Hepatic stellate cell (primary cell): ENCODE results near the gene CDK5RAP1.
"Not testable (repeated sequence)": the region's sequence is repeated elsewhere in the genome, so short reads cannot be mapped to it uniquely, and the experiment has no call there.

Source experiments
- DNase-seq: peaks from one replicate; pipeline ENCODE4 v3.0.0; 2011; ENCODE audit warnings: low spot score

Gene CDK5RAP1, protein sequence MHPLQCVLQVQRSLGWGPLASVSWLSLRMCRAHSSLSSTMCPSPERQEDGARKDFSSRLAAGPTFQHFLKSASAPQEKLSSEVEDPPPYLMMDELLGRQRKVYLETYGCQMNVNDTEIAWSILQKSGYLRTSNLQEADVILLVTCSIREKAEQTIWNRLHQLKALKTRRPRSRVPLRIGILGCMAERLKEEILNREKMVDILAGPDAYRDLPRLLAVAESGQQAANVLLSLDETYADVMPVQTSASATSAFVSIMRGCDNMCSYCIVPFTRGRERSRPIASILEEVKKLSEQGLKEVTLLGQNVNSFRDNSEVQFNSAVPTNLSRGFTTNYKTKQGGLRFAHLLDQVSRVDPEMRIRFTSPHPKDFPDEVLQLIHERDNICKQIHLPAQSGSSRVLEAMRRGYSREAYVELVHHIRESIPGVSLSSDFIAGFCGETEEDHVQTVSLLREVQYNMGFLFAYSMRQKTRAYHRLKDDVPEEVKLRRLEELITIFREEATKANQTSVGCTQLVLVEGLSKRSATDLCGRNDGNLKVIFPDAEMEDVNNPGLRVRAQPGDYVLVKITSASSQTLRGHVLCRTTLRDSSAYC

GRCh38 chr20:33401184-33401920 lies at the start of gene CDK5RAP1:
TSS of gene CDK5RAP1 (minus strand) at chr20:33401519. CDS start at chr20:33397064, 4,455 bp downstream.
- peak; percentile 83 for DNase-seq

DNA sequence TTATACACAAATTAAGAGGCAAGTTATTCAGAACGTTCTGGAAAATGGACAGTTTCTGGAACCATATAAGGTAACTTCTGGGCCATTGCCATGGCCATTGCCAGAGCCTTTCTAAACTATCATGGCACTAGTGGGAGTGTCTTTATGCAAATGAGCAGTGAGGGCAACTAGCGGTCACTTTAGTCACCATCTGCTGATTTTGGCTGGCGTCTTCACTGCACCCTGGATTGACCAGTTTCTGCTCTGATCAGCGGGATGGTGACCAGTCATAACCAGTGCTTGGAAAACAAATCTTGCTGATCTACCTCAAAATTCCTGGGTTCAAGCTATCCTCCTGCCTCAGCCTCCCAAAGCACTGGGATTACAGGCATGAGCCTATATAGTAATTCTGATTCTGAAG lies 49.5 kb upstream of the CDK5RAP1 start:
- DNase-seq, result no peak

DNA sequence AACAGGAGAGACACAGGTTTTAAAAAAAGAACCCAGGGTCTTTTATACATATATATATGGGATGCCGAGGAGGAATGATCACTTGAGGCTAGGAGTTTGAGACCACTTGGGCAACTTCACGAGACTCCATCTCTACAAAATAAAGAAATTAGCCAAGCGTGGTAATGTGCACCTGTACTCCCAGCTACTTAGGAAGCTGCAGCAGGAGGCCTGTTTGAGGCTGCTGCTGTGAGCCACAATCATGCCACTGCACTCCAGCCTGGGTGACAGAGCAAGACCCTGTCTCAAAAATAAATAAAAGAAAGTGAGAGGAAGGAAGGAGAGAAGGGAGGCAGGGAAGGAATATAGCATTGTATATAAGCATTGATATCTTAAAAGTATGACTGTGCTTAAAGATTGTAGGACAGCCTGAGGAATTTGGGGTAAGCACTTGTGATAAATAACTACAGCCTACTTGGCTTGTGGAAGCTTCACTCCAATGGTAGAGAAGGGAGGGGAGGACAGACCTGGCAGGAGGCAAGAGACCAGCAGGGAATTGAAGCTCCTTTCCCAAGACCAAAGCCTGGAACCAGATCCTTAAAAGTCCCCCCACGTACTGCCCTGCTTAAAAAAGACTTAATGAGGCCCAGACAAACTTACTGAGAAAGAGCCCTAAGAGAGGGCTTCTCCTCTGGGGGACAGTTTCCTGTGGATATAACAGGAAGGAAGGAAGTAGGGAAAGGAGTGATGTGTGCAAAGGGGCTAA lies 44.7 kb upstream of the CDK5RAP1 start:
- no peak for DNase-seq

- DNase-seq, result no peak
Observed at GRCh38 chr20:33444797-33445560, 43.7 kb upstream of the CDK5RAP1 start.

DNA sequence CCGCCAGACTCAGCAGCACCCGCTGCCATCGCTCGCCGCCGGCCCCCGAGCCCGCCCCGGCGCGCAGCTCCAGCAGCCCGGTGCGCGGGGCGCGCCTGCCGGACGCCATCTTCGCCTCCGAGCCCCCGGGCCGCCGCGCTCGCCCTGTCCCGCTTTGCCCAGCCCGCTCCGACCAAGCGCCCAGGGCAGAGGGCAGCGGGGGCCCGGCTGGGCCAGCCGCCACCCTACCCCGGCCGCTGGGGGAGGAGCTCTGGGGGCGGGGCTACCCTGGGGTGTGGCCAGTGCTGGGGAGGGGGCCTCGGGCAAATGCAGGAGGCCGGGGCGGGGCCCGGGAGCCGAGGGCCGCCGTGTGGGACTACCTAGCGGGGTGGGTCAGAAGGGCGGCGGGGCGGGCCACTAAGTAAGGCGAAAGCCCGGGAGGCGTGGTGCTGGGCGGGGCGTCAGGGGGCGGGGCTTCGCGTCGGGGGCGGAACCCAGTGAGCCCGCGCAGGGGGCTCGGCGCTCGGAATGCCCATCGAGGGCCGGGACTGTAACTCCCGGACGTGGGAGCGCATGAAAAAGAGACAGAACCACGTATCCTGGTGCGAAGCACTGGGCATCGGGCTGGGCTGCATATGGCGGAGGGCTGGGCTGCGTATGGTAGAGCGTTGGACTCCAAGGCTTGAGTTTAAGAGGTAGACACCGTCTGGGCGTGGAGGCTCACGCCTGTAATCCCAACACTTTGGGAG lies 42.4 kb upstream of the CDK5RAP1 start, which contains the start of gene SNTA1:
Gene SNTA1 (minus strand): TSS at position 252 of the 728 bp plus-strand sequence. CDS start 143 bp downstream, at position 109.
- peak; percentile 83 for DNase-seq

DNA sequence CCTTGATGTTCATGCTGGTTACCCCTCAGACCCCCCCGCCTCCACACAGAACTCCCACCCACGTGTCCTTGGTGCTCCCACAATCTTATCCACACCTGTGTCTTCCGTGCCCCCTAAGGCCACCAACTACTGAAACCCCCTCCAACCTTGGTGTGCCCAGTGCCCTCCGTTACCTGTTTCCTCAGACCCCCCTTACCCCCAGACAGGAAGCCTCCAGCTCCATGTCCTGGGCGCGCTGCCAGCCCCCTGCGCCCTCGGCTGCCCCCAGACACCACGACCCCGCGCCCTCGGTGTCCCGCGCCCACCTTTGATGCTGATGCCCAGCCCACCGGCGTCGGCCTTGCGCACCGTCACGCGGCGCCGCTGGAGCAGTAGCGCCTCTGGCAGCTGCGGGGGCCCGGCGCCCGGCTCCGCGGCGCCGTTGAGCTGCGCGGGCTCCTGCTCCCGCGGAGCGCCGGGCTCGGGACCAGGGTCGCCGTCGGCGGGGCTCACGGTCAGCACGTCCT lies 41.7 kb upstream of the CDK5RAP1 start:
- DNase-seq, result peak; percentile 40

DNA sequence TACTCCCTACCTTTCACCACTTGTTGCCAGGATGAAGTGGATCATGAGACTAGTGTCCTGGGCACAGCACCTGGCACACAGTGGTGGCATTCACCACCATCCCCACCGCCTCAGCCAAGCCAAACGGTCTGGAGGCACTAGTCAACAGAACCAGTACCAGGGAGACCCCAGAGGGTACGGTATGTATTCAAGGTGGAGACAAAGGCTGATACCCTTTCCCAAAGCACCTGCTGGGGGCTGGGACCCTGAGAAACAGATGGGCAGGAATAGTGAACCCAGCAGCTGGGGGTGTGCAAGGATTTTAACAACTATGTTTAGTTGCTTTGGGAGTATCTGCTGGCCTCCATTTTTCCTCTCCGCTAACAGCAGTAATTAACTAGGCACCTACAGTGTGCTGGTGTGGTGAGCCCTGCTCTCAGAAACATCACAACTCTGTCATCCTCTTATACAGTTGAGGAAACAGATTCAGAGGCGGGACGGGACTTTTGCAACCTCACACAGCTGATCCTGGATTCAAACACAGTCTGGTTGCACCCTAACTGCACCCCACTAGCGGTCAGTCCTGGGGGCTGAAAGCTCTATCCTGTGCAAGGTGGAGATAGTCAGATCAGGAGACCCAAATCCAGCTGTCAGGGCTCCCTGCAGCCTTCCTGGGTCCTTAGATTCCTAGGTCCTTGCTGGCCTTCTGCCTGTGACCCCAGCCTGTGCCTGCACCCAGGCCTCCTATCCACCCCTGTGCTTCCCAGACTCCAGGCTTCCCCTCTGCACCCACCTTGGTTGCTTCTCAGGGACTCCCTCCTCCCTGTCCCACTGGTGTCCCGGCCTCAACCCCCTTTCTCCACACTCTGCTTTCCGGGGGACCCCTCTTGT lies 41.1 kb upstream of the CDK5RAP1 start:
- no peak for DNase-seq

DNA sequence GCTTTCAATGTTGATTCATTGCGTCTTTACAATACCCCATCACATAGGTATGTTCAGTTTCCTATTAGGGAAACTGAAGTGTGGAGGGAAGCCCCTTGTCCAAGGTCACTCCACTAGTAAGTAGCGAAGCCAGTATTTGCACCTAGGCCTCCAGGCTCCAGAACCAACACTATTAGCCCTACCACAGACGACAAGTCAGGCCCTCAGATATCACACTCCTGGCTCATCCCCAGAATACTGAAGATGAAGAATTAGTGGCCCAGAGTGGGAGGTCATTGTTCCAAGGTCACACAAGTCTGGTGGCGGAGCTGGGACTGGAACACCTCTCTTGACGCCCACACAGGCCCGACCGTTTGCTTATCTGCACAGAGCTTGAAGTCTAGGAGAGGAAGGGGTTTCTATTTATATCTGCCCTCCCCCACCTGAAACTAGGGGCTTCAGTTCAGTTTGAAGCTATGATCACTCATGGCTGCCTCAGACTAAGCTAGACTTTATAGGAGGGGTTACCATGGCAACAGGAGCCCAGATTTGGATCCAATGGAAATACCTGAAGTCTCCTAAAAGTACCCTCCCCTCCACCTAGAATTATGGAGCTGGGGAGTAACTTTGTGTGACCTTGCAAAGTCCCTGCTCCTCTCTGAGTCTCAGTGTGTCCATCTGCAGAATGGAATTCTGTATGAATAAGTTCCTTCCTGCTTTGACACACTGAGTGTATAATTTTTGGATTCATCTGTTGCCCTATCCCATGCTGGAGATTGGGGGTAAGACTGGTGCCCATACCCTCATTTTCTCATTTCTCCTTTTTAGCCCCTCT lies 40.0 kb upstream of the CDK5RAP1 start:
- no peak for DNase-seq

DNA sequence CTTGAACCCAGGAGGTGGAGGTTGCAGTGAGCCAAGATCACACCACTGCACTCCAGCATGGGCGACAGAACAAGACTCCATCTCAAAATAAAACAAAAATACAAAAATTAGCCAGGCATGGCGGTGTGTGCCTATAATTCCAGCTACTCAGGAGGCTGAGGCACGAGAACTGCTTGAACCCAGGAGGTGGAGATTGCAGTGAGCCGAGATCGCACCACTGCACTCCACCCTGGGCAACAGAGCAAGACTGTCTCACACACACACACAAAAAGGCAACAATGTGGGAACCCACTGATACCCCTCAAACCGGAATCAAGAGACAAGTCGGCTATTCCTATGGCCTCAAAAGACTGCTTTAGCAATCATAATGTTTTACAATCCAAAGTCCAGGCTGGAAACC lies 39.2 kb upstream of the CDK5RAP1 start:
- not testable (repeated sequence) for DNase-seq

GRCh38 chr20:33438481-33438880 lies 37.2 kb upstream of the CDK5RAP1 start:
- no peak for DNase-seq

DNA sequence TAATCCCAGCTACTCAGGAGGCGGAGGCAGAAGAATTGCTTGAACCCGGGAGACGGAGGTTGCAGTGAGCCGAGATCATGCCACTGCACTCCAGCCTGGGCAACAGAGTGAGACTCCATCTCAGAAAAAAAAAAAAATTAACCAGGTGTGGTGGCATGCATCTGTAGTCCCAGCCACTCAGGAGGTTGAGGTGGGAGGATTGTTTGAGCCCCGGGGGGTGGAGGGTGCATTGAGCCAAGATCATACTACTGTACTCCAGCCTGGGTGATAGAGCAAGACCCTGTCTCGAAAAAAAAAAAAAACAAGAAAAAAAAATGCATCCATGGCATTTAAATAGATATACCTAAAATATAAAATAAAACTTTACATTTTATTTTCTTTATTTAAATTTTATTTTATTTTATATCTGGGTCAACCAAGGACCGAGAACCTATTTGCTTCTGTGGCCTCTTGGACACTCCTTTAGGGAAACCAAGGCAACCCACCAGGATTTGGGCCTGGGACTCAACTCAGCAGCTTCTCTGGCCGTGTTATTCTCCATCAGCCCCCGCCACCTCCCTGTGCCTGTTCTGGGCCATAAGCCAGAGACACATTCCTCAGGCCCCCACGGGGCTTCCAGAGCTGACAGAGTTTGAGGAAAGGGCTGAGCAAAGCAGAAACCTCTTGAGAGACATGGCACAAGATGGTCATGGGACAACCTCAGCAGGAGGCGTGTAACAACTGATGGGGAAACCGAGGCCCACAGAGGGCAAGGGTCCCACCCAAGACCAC lies 36.0 kb upstream of the CDK5RAP1 start:
- DNase-seq, result peak; percentile 75

GRCh38 chr20:33434434-33434833 lies 33.1 kb upstream of the CDK5RAP1 start:
- DNase-seq, result no peak

DNA sequence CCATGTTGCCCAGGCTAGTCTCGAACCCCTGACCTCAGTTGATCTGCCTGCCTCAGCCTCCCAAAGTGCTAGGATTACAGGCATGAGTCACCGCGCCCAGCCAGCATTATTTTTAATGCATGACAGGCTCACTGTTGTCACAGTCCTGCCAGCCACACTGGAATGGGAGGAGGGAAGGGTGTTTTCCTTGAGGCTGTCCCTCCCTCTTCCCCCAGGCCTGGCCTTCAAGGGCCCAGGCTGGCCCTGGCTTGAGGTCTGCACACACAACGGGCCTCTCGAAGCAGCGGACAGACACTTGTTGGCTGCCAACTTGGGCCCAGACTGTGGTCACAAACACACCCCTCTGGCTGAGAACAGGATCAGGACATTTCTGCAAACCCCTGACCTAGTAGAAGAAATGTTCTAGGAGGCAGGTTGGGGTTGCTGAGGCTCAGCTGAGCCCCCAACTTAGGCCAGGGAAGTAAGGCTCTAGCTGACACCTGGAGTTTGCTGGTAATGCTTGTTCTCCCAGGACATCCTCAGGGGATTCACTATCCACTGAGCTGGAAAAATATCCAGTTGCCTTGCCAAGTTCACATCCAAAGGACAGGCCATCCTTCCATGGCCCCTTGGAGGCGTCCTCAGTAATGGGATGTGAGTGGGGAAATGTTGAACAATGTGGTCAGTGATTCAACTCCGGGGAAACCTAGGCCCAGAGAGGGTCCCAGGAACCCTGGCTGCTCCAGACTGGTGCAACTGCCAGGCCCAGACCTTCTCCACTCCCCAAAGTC lies 32.3 kb upstream of the CDK5RAP1 start:
- peak; percentile 68 for DNase-seq

DNA sequence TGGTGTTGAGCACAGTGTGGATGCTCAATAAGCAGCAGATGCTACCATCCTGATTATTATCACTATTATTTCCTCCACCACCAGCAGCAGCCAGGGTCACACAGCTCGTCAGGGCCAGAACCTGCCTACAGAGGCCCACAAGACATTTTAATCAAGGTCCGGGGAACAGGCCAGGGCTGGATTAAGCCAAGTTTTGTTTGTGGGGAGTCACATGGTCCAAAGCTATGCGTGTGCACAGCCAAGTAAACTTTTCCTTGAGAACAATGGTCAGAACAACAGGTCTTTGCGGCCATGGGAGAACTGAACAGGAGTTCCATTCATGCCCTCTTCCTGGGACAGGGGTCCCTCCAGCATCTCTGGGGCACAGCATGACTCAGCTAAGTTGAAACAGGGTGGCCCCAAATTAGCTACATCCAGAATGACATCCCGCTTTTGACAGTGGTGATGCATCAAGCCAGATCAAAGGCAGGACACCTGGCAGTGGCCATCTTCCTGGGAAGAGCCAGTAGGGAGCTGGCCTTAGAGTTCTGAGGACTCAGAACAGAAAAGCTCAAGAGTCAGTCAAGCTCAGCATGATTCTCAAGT lies 30.6 kb upstream of the CDK5RAP1 start:
- DNase-seq, result no peak

- DNase-seq, result not testable (repeated sequence)
Observed at GRCh38 chr20:33423875-33424274, 22.6 kb upstream of the CDK5RAP1 start.

DNA sequence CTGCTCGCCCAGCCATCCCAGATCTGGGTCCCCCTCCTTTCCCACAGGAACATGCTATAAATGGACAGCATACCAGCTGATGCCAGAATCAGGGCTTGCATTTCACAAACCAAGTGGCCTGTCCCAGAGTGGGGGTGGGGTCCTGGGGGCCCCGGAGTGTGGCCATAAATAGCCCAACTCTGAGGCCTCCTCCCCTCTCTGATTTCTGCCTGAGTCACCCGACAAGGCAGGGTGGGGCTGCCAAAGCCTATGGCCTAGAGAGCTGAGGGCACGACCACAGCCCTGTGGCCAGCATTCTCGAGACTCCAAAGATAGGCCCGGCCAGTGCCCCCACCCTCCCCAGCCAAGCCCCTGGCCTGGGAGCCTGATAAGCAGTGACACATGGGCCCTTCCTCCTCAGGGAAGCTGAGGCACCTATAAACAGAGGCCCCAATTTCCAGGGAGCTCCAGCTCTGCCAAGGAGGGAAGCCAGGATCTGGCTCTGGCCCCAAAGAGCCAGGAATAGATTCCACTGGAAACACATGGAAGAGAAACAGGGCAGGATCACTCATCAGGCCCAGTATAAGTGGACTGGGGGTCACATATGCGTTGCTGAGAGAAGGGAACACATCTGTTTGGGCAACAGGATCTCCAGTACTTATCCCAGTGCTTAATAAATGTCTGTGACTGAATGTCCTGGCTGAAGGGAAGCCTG lies 22.0 kb upstream of the CDK5RAP1 start:
- peak; percentile 89 for DNase-seq
